ENCODE data around the gene FARS2. TPM values are rescaled to one million over a fixed set of nuclear protein-coding genes. Genes with fewer than 3 reads are reported as not detected.

Gene FARS2
- total RNA-seq, 1 experiment from 2014 or later, result 10.8 TPM

- no peak for DNase-seq (ENCODE audit: extremely low read depth, low read depth)
These were observed 23.8 kb downstream of the FARS2 start for GRCh38 chr6:5285081-5285480.

GRCh38 chr6:5285526-5285925, 24.2 kb downstream of the FARS2 start:
- DNase-seq (ENCODE audit: extremely low read depth, low read depth), result no peak

GRCh38 chr6:5286780-5287179, 25.5 kb downstream of the FARS2 start:
- DNase-seq (ENCODE audit: extremely low read depth, low read depth), result no peak

- DNase-seq (ENCODE audit: extremely low read depth, low read depth), result no peak
These were observed 26.1 kb downstream of the FARS2 start for GRCh38 chr6:5287205-5287965.

- DNase-seq (ENCODE audit: extremely low read depth, low read depth), result no peak
These were observed 26.6 kb downstream of the FARS2 start for GRCh38 chr6:5287966-5288297.

- no peak for DNase-seq (ENCODE audit: extremely low read depth, low read depth)
These were observed 28.8 kb downstream of the FARS2 start for GRCh38 chr6:5290097-5290496.

GRCh38 chr6:5290500-5290899, 29.2 kb downstream of the FARS2 start:
- DNase-seq (ENCODE audit: extremely low read depth, low read depth), result no peak

- no peak for DNase-seq (ENCODE audit: extremely low read depth, low read depth)
These were observed 30.8 kb downstream of the FARS2 start for GRCh38 chr6:5292154-5292553.

GRCh38 chr6:5293692-5294091, 32.4 kb downstream of the FARS2 start:
- no peak for DNase-seq (ENCODE audit: extremely low read depth, low read depth)

GRCh38 chr6:5294392-5295211, 33.3 kb downstream of the FARS2 start:
- DNase-seq (ENCODE audit: extremely low read depth, low read depth), result no peak

GRCh38 chr6:5295623-5296022, 34.3 kb downstream of the FARS2 start:
- DNase-seq (ENCODE audit: extremely low read depth, low read depth), result no peak

GRCh38 chr6:5300206-5300764, 39.0 kb downstream of the FARS2 start:
- DNase-seq (ENCODE audit: extremely low read depth, low read depth), result peak; percentile 8

- no peak for DNase-seq (ENCODE audit: extremely low read depth, low read depth)
These were observed 41.1 kb downstream of the FARS2 start for GRCh38 chr6:5302220-5302946.

GRCh38 chr6:5302995-5303622, 41.8 kb downstream of the FARS2 start:
- peak; percentile 30 for DNase-seq (ENCODE audit: extremely low read depth, low read depth)

- DNase-seq (ENCODE audit: extremely low read depth, low read depth), result no peak
These were observed 42.4 kb downstream of the FARS2 start for GRCh38 chr6:5303682-5304081.

GRCh38 chr6:5305968-5306626, 44.8 kb downstream of the FARS2 start:
- DNase-seq (ENCODE audit: extremely low read depth, low read depth), result no peak

GRCh38 chr6:5307058-5307457, 45.7 kb downstream of the FARS2 start:
- DNase-seq (ENCODE audit: extremely low read depth, low read depth), result no peak

GRCh38 chr6:5308066-5308465, 46.8 kb downstream of the FARS2 start:
- DNase-seq (ENCODE audit: extremely low read depth, low read depth), result no peak

- DNase-seq (ENCODE audit: extremely low read depth, low read depth), result no peak
These were observed 53.0 kb downstream of the FARS2 start for GRCh38 chr6:5314191-5314865.

GRCh38 chr6:5315881-5316280, 54.6 kb downstream of the FARS2 start:
- DNase-seq (ENCODE audit: extremely low read depth, low read depth), result no peak
